ENCODE results near the gene CCDC97.
"Not testable (repeated sequence)": the region's sequence is repeated elsewhere in the genome, so short reads cannot be mapped to it uniquely, and the experiment has no call there.

Gene CCDC97

GRCh38 chr19:41310033-41310831 lies at the start of gene CCDC97:
CCDC97 (plus strand) TSS chr19:41310172; CDS start chr19:41310311, 139 bp downstream.
- DNase-seq (ENCODE audit: low read depth in 2 of 2): peak; percentile 76 to 85

GRCh38 chr19:41261474-41262190 lies 48.3 kb upstream of the CCDC97 start:
- DNase-seq (ENCODE audit: low read depth in 2 of 2): no peak

DNA sequence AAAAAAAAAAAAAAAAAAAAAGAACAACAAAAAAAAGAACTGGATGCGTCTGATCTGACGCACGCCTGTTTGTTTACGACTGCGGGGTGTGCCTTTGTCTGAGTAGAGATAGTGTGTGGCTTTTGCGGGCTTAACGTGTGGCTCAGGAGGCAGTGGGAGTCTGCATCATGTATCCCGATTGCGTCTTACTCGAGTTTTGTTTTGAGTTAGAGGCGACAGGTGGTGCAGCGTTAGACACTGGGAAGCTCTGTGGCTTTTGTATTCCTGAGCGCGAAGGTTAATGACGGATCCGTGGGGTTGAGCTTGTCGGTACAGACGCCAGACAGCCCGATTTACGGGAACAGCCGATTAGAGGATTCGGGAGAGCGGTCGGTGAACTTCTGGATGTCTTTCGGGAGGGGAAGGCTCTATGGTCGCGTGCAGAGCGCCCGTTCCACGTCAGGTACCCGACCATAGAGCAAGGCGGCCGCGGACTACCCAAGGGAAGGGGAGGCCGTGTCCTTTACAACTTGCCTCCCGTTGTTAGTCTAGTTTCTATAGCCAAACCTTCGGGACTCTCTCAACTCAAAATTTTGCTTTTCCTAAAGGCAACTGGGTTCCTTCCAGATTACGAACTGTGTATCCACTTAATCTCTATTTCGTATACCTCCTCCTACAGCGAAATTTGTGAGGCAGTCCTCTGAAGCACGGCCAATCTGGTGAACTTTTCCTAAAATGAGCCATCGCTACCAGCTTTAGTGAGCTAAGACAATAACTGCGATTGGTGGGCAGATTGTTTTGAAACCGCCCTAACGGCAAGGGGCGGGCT lies 46.7 kb upstream of the CCDC97 start:
- peak; percentile 61 to 76 for DNase-seq (ENCODE audit: low read depth in 2 of 2)

DNA sequence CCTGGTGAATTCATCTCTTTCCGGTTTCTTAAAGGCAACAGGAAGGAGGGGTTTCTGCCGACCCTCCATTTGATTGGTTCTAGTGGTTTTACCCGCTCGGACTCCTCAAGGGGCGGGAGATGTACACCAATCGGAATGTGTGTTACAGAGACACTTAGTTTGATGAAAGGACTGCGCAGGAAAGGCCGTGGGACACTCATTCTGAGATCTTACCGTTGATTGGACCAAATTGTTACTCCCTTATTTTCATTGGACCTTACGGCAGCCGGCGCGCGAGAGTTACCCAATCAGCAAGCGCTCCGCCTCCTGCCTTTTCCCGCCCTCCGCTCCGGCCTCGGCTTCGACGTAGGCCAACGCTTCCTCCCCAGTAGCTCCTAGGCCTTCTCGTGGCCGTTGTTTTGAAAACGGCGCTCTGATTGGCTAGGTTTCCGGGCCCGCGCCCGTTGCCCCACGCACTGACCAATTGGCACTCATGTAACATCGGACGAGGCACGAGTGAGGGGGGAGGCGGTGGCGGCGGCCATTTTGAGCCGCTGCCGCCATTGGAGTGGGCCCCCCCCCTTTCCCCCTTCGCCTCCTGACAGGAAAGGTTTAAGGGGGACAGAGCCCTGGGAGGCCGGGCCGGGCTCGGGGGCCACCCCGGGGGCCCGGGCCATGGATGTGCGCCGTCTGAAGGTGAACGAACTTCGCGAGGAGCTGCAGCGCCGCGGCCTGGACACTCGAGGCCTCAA lies 46.0 kb upstream of the CCDC97 start, which contains the start of gene HNRNPUL1:
TSS of gene HNRNPUL1 (plus strand) at position 523 of the 731 bp plus-strand sequence. CDS start at position 655, 132 bp downstream.
- DNase-seq (ENCODE audit: low read depth in 2 of 2): peak; percentile 92 to 97

DNA sequence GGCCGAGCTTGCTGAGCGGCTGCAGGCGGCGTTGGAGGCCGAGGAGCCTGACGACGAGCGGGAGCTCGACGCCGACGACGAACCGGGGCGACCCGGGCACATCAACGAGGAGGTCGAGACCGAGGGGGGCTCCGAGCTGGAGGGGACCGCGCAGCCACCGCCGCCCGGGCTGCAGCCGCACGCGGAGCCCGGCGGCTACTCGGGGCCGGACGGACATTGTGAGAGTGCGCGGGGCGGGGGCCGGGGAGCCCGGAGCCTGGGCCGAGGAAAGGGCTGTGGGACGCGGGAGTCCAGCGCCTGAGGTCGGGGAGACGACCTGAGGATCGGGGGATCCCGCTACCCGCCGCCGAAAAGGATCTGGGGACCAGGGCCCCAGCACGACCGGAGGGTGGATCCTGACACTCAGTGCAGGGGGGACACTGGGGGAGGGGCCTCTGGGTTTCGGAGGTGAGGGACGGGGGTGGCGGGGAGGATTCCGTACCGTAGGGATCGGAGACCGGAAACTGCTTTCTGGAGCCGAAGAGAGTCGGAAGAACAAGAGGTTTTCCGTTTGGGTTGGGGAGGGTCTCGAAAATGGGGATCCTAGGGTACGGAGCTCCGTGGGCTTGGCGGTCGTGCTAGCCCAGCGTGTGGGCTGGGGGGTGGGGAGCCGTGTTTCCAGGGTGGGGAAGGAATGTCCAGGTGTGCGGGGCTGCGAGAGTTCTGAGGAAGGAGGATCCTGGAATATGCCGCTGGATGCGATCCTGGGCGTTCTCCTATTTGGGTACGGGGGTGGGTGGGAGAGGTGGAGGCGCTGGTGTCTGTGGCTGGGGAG lies 45.2 kb upstream of the CCDC97 start:
- peak; percentile 60 to 65 for DNase-seq (ENCODE audit: low read depth in 2 of 2)

- DNase-seq (ENCODE audit: low read depth in 2 of 2): no peak
Observed at GRCh38 chr19:41265395-41266153, 44.4 kb upstream of the CCDC97 start.

GRCh38 chr19:41269055-41269454 lies 40.9 kb upstream of the CCDC97 start:
- DNase-seq (ENCODE audit: low read depth in 2 of 2): no peak

DNA sequence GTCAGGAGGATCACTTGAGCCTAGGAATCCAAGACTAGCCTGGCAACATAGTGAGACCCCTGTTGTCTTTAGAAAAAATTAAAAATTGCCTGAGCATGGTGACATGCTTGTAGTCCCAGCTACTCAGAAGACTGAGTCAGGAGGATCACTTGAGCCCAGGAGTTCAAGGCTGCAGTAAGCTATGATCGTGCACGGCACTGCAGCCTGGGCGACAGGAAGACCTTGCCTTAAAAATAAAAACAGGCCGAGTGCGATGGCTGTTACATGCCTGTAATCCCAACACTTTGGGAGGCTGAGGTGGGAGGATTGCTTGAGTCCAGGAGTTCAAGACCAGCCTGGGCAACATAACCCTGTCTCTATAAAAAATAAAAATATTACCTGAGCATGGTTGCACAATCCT lies 40.4 kb upstream of the CCDC97 start:
- no peak for DNase-seq (ENCODE audit: low read depth in 2 of 2)

- DNase-seq (ENCODE audit: low read depth in 2 of 2): no peak
Observed at GRCh38 chr19:41273076-41273475, 36.9 kb upstream of the CCDC97 start.

DNA sequence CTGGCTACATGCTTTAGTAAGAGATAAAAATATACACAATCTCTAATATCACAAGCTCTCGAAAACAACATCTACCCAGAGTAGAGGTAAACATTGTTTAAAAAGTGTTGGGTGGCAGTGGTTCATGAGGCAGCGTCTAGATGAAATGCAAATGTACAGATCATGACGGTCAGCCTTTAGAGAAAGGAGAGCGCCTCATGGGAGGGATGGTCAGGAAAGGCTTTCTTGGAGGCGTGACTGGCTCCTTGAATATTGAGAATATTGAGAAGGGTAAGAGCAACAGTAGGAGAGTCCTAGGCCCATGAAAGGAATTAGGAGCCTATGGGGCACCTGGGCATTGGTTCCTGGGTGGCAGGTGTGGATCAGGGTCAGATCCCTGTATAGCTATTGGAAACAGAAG lies 35.2 kb upstream of the CCDC97 start:
- DNase-seq (ENCODE audit: low read depth in 2 of 2): no peak

DNA sequence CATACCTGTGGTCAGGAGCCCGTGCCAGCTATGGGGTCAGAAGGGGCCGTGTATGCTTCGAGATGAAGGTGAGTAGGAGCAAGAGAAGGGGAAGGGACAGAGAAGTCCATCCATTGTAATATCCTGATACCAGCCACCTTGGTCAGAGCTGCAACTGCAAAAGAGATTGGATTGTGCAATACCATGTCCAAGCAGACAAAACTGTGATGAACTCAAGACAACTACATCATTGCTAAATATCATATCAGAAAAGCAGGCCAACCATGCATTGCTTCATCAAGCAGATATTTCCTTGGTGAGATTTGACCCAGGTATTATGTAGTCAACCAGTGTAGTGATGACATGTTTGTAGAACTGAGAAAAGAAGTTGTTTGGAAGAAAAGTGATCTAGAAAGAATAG lies 33.7 kb upstream of the CCDC97 start:
- no peak for DNase-seq (ENCODE audit: low read depth in 2 of 2)

DNA sequence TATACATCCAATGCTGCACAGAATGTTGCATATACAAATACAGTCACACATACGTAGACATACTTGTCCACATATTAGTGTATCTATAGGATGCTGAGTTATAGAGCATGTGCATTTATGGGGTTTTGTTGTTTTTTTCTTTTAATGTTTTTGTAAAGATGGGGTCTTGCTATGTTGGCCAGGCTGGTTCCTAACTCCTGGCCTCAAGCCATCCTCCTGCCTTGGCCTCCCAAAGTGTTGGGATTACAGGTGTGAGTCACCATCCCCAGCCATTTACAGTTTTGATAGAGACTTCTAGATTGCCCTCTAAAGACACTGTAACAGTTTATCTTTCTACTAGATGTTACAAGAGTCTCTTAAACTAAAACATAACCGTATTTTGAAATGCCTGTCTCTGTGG lies 31.5 kb upstream of the CCDC97 start:
- DNase-seq (ENCODE audit: low read depth in 2 of 2): no peak

DNA sequence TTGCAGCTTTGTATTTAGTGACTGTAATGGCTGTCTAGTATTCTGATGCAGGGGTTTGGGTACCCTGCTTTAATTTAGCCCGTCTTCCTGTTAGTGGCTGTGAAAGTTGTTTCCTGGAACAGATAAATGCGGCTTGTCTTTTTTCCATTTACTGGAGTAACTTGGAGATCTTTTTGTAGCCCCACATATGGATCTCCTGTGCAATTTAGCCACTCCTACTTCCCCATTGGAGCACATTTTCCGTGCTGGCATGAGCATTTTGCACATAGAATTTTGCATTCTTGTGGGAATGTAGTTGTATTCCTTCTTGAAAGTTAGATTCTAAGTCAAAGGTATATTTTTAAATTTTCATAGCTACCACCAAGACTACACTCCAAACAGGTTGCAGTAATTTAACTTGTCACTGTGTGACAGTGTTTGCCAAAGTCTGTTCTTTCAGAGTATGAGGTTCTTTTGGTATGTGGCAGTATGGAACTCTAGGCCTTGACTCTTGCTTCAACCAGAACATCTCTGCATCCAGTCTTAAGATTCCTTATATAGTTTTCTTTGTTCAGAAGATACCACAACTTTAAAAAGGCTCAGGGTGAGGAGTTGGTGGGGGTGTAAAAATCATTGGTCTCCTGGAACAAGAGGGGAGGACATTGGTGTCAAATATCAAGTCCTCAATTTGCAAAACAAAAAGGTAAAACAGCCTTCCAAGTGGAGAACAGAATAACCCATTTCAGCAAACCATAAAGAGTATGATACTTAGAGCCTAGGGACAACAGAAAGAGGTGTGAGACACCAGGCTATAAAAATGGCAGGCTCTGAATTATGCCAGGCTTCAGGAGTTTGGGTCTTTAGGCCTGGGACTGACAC lies 21.1 kb upstream of the CCDC97 start:
- no peak for DNase-seq (ENCODE audit: low read depth in 2 of 2)

- not testable (repeated sequence) for DNase-seq (ENCODE audit: low read depth in 2 of 2)
Observed at GRCh38 chr19:41289814-41290213, 20.2 kb upstream of the CCDC97 start.

GRCh38 chr19:41294393-41294792 lies 15.6 kb upstream of the CCDC97 start:
- DNase-seq (ENCODE audit: low read depth in 2 of 2): no peak

GRCh38 chr19:41295499-41295898 lies 14.5 kb upstream of the CCDC97 start:
- no peak for DNase-seq (ENCODE audit: low read depth in 2 of 2)

DNA sequence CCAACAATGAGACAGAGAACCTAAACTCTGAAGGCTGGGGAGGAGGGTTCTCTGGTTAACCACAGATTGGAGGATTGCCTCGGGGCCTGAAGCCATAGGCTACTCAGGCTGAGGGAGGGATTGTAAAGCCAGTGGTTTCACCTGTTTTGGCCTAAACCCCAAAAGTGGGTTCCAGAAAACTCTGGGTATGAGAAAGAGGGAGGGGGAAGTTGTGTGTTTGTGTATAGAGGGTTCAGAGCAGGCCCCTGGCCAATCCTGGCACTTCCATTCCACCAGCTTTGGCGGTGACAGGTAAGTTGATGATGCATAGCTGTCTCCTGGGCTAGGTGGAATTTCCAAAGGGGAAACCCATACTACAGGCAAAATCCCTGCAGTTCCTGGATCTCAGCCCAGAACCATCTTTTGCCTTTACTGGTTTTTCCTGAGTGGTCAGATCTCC lies 13.5 kb upstream of the CCDC97 start:
- DNase-seq (ENCODE audit: low read depth in 2 of 2): no peak

- DNase-seq (ENCODE audit: low read depth in 2 of 2): no peak
Observed at GRCh38 chr19:41297628-41298347, 12.2 kb upstream of the CCDC97 start.

All from stimulated activated CD8-positive, alpha-beta memory T cell treated with anti-CD3 and anti-CD28 coated beads, Interleukin-2, amount 100 ng/mL, for 48 hours (primary cell).